Erythroblast (primary cell): Measurements from ENCODE around the gene PITPNB.

Experiments
- DNase-seq, 2 experiments: peaks; one replicate each; lab custom pipeline; 2025; lab: John Stamatoyannopoulos, UW
- GATA1 ChIP-seq: IDR thresholded peaks from 2 replicates; pipeline ENCODE4 v1.6.1; 2011; ENCODE audit warnings: low read depth, mild to moderate bottlenecking, control low read depth, low read length, moderate library complexity
- POLR2A ChIP-seq: IDR thresholded peaks from 2 replicates; pipeline ENCODE4 v1.6.1; 2011; ENCODE audit warnings: mild to moderate bottlenecking, low read length

Gene PITPNB

DNA sequence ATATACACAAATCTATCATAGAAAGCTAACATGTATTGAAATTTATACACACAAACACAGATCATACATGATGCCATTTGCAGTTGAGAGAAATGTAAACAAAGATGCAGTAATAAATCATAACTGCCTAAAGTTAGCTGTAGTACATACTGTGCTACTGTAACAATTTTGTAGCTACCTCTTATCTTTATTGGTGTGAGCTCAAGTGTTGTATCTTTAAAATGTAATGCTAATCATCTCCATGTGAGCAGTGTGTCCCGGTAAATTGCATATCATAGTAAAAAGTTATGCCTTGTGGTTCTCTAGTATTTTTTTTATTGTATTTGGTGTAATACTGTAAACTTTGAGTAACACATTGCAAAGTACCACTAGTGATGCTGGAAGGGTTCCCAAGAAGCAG, 16.8 kb upstream of the PITPNB start:
- TF ChIP-seq GATA1 (no peak), POLR2A (no peak)
- DNase-seq, result no peak

DNA sequence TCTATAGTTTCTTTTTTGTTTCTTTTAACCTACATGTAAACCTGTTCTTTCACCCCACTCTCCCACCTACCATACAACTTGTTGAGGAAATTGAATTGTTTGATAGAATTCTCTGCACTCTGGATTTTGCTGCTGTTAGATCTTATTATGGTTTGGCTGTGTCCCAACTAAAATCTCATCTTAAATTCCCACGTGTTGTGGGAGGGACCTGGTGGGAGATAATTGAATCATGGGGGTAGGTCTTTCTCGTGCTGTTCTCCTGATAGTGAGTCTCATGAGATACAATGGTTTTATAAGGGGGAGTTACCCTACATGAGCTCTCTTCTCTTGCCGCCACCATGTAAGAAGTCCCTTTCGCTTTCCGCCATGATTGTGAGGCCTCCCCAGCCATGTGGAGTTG, 15.0 kb upstream of the PITPNB start:
- peak in 1 of 2 experiments; percentile 36 for DNase-seq
- no peak for TF ChIP-seq GATA1
- TF ChIP-seq POLR2A, result no peak

DNA sequence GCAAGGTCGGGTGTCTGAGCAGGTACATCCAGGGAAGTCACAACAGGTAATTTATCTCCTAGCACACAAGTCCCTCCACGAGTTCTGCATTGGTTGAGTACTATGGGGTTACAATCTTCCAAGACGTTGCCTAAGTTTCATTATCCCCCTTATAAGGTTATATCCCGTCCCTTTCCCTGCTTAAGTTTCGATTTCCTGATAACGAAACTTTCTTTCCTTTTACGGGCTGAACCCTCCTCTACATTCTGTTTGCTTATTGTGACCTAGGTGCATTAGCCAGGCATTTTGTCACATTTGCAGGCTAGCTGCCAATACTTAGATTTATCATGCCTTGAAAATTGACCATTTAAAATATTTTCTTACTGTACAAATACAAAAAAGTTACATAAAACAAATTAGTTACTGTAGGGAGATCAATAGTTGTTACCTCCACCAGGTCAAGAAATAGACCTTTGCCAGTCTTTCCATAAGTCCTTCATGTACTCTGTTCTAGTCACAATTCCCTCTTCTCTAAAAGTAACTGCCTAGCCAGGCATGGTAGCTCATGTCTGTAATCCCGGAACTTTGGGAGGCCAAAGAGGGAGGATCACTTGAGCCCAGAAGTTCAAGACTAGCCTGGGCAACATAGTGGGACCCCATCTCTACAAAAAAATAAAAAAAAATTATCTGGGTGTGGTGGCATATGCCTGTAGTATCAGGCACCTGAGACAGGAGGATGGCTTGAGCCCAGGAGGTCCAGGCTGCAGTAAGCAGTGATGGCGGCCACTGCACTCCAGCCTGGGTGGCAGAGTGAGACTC, 14.3 kb upstream of the PITPNB start:
- TF ChIP-seq GATA1 (no peak), POLR2A (no peak)
- no peak for DNase-seq

DNA sequence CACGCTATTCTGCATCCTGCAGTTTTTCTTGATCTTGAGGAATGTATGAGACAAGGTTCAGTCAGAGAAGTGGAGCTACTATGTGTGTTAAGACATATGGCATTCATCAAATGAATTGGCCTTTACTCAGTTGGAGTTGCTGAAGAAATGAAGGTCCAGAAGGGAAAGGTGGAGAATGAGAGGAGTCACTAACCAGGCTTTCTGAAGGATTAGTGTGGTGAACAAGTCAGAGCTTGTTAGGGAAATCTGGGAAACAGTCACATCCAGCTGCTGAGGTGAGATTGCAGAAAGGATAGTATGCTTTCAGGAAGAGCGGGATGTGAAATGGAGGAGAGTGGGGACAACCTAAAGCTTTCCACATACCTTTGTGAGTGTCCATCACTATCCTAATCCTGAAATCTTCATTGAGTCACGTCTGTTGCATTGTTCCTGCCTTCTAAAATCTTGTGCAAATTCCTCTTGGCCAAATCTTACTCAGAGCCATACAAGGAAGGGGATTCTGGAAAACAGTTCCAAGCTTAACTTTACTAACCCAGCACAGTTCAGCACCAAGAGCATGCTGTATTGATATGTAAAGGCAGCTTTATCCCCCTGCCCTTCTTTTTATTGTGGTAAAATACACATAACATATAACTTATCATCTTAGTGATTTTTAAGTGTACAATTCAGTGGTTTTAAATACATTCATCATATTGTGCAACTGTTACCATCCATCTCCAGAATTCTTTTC, 11.4 kb upstream of the PITPNB start:
- no peak for DNase-seq
- TF ChIP-seq GATA1 (no peak), POLR2A (no peak)

DNA sequence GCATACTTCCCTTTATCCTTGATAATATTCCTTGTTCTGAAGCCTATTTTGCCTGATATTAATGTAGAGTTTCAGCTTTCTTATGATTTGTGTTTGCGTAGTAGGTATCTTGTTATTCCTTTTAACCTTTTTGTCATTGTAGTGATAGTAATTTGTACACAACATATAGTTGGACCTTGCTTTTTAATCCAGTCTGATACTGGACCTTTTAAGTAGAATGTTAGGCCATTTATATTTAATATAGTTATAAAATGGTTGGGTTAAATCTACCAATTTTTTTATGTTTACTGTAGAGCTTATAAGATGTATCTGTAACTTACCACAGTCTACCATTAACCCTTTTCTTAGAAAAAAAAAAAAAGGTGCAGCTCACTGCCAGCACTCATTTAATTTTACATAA, 8.6 kb upstream of the PITPNB start:
- no peak for DNase-seq

DNA sequence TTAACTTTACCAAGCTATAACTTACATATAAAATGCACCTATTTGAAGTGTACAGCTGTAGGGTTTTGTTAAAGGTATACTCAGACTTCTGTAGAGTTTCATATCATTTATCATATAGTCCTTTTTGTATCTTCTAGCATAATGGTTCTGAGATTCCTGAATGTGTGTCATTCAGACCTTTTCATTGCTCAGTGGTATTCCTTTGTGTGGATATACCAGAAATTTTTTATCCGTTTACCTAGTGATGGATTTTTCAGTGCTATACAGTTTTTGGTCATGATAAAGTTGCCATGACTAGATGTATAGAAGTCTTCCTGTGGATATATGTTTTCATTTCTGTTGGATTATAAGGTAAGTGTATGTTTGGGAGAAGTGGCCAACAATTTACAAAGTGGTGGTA, 6.3 kb upstream of the PITPNB start:
- no peak for DNase-seq
- TF ChIP-seq GATA1 (no peak), POLR2A (no peak)

More for the DNA sequence above, 8.6 kb upstream of the PITPNB start:
- no peak for TF ChIP-seq GATA1
- TF ChIP-seq POLR2A, result no peak

DNA sequence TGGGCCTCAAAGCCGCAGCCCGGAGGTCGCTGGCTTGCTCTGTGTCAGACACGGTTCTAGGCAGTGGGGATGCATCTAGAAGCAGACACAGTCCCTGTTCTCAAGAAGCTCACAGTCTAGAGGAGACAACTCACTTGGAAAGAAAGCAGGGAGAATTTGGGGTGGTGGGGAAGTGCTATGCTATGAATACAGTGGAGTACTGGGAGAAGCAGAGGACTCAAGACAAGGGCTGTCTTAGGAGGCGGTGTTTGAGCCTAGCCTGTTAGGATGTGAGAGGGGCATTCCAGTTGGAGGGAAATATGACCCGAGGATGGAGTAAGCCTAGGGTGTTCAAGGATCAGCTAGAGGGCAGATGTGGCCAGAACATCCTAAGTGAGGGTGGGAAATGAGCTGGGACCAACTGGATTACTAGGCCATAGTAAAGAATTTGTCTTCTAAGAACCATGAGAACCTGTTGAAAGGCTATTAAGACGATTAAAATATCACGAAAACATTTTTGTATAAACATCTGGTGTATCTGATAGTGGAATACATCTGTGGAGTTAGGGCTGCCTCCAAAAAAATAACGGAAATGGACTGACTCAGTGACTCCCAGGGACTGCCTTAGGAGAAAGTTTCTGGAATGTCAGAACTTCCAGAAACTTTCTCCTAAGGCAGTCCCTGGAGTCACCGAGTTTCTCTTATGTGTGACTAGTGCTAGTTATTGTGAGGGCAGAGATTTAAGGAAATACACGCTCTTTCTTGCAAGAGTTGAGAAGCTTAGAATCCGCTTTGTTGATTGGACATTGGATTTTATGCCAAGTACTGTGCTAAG, 1.1 kb upstream of the PITPNB start:
- no peak for DNase-seq
- TF ChIP-seq POLR2A (no peak), GATA1 (no peak)

DNA sequence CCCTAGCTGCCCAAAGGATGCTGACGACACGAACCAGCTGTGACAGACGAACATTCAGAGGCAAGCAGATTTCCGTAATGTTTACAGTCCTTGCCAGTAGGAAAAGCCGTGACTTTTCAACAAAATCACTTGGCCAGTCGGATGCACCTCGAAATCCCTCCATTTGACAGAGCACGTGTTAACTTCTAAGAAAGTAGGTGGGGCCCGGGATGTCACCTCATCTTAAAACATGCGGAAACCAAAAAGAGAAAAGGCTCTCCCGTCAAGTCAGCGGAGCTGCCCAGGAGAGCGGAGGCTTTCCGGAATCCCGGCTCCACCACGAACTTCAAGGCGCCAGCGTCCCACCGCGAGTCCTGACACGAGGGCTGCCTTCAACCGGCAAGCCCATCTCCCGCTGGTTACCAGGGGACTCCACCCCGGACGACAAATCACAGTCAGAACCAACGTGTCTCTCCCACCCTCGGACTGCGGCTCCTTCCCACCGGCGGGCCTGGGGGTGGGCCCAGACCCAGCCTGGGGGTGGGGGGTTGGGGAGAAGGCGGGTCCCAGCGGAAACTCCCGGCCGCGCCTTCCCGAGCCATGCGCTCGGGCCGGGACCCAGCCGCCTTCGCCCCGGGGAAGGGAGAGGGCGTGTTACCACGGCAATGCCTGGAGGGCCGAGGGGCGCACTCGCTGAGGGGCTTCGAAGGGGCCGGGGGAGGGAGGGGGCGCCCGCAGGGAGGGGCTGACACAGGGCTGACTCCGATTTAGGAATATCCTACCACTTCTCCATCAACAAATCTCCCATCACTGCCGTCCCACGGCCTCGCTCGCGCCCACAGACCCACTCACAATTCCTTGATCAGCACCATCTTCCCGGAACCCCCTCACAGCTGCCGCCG, 475 bp downstream of the PITPNB start:
- peak; percentile 53 to 70 for DNase-seq
- TF ChIP-seq POLR2A (no peak), GATA1 (no peak)

DNA sequence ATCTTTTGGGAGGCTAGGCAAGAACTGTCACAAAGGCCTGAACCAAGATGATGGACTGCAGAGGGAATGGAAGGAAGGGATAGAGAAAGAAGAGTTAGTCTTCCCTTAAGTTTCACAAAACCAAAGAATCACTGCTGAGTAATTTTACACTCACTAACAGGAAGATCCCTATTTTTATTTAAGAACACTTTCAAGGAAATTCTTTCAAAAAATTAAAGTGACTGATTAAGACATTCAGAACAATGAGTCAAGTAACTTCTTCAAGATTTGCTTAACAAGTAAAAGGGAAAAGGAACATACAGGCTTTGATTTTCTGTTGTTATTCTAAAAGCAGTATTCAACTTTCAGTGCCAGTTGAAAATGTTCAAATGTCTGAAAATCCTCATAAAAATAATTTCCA, 3.1 kb downstream of the PITPNB start:
- TF ChIP-seq POLR2A (no peak), GATA1 (no peak)
- DNase-seq, result no peak

DNA sequence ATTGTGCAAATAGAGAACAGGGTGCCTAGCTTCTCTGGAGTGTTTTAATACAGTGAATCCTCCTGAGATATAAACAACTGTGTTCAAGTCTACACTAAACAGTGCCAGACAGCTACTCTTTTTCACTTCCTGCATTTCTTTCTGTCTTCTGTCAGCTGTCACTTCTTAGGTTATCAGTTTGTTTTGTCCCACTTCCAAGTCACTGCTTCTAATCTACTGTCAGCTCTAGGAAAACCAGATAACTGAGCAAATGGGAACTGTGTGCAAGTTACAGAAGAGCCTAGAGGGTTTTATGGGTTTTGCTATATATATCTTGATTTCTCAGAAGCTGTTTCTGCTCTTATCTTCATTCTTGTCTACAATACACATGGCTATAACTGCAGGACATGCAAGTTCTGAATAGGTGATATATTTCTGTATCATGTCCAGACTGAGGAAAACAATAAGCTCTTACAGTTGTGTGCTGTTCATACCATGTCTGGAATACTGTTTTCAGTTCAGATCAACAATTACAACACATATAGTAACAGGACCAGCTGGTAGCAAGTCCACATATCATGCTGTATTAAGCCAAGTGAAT, 5.8 kb downstream of the PITPNB start:
- TF ChIP-seq POLR2A (no peak), GATA1 (no peak)
- peak; percentile 60 to 85 for DNase-seq

DNA sequence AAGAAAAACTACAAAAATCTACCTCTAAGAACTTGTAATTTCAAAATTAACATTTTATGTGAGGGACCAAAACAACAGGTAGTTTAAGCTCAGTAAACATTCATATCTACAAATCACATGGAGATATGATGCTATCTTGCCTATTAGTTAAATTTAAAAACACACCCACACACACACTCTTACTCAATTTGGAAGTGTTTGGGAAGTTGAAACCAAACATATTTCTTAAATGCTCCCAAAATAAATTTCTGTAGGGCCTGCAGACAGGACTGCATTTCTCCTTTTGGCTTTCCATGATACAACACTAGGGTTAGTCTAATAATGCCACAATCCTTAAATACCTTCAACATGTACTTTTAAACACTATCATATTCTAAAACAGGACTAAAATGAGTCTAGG, 7.0 kb downstream of the PITPNB start:
- DNase-seq, result no peak
- TF ChIP-seq POLR2A (no peak), GATA1 (no peak)

DNA sequence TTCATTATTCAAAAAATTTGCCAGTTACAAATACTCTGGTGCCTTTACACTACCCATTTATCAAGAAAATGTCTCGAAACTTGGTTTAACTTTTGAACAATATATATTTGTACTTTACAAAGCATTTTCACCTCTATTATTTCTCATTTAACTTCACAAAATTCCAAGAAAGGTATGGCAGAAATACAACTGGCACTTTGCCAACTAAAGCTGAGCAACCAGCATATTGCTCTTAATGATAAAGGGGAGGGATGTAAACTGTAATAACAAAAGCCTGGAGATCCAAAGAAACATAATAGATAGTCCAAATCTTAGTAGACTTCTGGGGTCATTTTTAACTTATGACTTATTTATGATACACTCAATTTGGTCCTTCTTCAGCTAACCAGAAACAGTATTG, 7.7 kb downstream of the PITPNB start:
- TF ChIP-seq GATA1, result no peak
- no peak for TF ChIP-seq POLR2A
- peak; percentile 79 to 80 for DNase-seq

DNA sequence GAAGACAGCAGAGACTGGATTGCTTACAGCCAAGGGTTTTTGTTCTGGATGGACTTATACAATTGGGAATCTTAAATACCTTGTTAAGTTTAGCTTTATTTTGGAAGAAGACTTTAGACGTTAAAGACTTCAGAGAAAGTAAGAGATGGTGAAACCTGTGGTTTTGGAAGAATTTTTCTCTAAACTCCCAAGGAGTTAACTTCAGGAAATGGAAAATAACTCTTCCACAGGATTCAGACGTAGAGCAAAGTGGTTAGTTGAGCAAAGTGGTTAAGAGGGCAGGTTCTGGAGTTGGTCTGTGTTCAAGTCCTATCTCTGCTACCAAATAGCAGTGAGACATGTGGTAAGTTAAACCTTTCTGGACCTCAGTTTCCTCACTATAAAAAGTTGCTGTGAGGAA, 12.8 kb downstream of the PITPNB start:
- no peak for TF ChIP-seq POLR2A
- TF ChIP-seq GATA1, result no peak
- no peak for DNase-seq
